NOMO-1 (cell line): ENCODE measurements around the gene KCND2.
"Not testable (repeated sequence)": the region's sequence is repeated elsewhere in the genome, so short reads cannot be mapped to it uniquely, and the experiment has no call there.

Source experiments
- DNase-seq, 2 experiments: peaks; one replicate each; lab custom pipeline; 2025; ENCODE audit not compliant: unreplicated experiment in 2 of 2; lab: John Stamatoyannopoulos, UW

Gene KCND2

GRCh38 chr7:120567204-120567603, 294.2 kb downstream of the KCND2 start:
- no peak for DNase-seq

- DNase-seq, result not testable (repeated sequence)
Observed at GRCh38 chr7:120578657-120579056, 305.7 kb downstream of the KCND2 start.

- no peak for DNase-seq
Observed at GRCh38 chr7:120582916-120583315, 309.9 kb downstream of the KCND2 start.

- no peak for DNase-seq
Observed at GRCh38 chr7:120583899-120584586, 311.1 kb downstream of the KCND2 start.

GRCh38 chr7:120586571-120586970, 313.6 kb downstream of the KCND2 start:
- no peak for DNase-seq

- no peak for DNase-seq
Observed at GRCh38 chr7:120587243-120587642, 314.3 kb downstream of the KCND2 start.

- DNase-seq, result no peak
Observed at GRCh38 chr7:120588416-120588815, 315.4 kb downstream of the KCND2 start.

GRCh38 chr7:120588862-120589261, 315.9 kb downstream of the KCND2 start:
- DNase-seq, result no peak

GRCh38 chr7:120600607-120601006, 327.6 kb downstream of the KCND2 start:
- no peak for DNase-seq

GRCh38 chr7:120603366-120603765, 330.4 kb downstream of the KCND2 start:
- no peak for DNase-seq

GRCh38 chr7:120609136-120609753, 336.3 kb downstream of the KCND2 start:
- DNase-seq, result no peak

- DNase-seq, result no peak
Observed at GRCh38 chr7:120611975-120612374, 339.0 kb downstream of the KCND2 start.

- DNase-seq, result no peak
Observed at GRCh38 chr7:120615703-120616102, 342.7 kb downstream of the KCND2 start.

- no peak for DNase-seq
Observed at GRCh38 chr7:120617275-120617674, 344.3 kb downstream of the KCND2 start.

GRCh38 chr7:120628251-120628650, 355.3 kb downstream of the KCND2 start:
- DNase-seq, result no peak

- DNase-seq, result no peak
Observed at GRCh38 chr7:120639884-120640283, 366.9 kb downstream of the KCND2 start.

- DNase-seq, result no peak
Observed at GRCh38 chr7:120645966-120646365, 373.0 kb downstream of the KCND2 start.

GRCh38 chr7:120654241-120654640, 381.3 kb downstream of the KCND2 start:
- DNase-seq, result no peak

- DNase-seq, result no peak
Observed at GRCh38 chr7:120658516-120658915, 385.5 kb downstream of the KCND2 start.

GRCh38 chr7:120662291-120662690, 389.3 kb downstream of the KCND2 start:
- DNase-seq, result no peak

- no peak for DNase-seq
Observed at GRCh38 chr7:120665068-120665467, 392.1 kb downstream of the KCND2 start.

GRCh38 chr7:120675076-120675475, 402.1 kb downstream of the KCND2 start:
- no peak for DNase-seq

GRCh38 chr7:120677535-120677934, 404.6 kb downstream of the KCND2 start:
- no peak for DNase-seq
